Measurements from ENCODE around the gene PTTG1IP. TPM values are rescaled to one million over a fixed set of nuclear protein-coding genes. Genes with fewer than 3 reads are reported as not detected.
"Not testable (repeated sequence)": the region's sequence is repeated elsewhere in the genome, so short reads cannot be mapped to it uniquely, and the experiment has no call there.

Gene PTTG1IP
- total RNA-seq, 1 donor from 2014 or later = 209 TPM

DNA sequence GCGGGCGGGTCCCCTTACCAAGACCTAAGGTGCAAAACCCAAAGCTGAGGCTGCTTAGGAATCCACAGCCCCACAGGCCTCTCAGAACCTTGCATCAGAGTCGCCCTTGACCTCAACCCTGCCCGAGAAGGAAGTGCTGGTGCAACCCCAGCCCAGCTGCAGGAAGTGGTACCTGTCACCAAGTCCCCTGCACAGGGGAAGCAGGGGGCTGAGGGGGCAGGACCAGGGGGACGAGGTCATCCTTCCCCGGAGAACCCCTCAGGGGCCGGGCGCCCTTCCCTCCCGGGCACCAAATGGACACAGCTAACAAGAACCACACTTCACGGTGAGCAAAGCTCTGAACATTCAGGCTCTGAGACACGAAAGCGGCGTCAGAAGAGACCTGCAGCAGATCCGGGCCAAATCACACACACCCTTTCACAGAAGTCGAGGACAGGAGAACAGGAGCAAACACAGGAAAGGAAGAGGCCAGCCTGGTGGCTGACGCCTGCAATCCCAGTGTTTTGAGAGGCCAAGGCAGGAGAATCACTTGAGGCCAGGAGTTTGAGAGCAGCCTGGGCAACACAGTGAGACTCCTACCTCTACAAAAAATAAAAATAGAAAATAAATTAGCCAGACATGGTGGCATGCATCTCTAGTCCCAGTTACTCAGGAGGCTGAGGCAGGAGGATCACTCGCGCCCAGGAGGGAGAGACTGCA lies 40.8 kb upstream of the PTTG1IP start:
- peak; percentile 54 to 66 for ATAC-seq

DNA sequence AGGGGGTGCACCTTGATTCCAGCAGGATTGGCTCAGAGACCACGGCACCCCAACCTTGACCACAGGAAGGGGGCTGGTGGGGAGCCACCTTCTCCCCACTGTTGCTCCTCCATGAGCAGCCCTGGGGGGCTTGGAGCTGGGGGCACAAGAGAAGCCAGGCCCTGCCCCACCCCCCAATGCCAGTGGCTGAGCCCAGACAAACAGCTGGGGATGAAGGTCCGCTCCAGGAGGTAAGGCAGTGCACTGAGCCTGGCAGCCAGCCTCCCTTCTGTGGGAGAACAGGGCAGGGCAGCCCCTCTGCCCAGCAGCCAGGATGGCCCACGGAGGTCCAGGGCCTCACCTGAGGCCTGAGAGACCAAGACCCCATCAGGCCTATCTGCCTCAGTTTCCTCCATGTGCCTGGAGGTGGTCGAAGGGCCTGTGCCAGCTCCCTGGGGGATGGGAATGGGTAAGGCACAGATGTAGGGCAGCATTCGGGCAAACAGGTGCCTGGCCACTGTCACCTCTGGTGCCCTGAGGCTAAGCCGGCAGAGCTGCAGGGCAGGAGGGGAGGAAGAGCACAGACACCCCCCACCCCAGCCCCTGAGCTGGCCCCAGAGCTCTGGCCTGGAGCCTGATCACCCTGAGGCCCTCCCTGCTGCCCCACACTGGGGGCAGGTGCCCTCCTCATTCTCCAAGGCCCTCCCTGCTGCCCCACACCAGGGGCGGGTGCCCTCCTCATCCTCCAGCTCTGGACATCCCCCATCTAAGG lies 40.1 kb upstream of the PTTG1IP start:
- no peaks in the 10 kb centered on the region for H3K36me3 ChIP-seq
- TF ChIP-seq, protein P1, sequence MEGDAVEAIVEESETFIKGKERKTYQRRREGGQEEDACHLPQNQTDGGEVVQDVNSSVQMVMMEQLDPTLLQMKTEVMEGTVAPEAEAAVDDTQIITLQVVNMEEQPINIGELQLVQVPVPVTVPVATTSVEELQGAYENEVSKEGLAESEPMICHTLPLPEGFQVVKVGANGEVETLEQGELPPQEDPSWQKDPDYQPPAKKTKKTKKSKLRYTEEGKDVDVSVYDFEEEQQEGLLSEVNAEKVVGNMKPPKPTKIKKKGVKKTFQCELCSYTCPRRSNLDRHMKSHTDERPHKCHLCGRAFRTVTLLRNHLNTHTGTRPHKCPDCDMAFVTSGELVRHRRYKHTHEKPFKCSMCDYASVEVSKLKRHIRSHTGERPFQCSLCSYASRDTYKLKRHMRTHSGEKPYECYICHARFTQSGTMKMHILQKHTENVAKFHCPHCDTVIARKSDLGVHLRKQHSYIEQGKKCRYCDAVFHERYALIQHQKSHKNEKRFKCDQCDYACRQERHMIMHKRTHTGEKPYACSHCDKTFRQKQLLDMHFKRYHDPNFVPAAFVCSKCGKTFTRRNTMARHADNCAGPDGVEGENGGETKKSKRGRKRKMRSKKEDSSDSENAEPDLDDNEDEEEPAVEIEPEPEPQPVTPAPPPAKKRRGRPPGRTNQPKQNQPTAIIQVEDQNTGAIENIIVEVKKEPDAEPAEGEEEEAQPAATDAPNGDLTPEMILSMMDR (IDR thresholded peaks at IDR 0.05) = no peak
- peaks cover 80% of the 10 kb centered on the region for H3K4me1 ChIP-seq
- H3K27me3 ChIP-seq (ENCODE audit: low read depth) = peaks cover 3% of the 10 kb centered on the region
- H3K9me3 ChIP-seq = no peaks in the 10 kb centered on the region
- peak overlapping the region; percentile 47 for H3K27ac ChIP-seq
- intact Hi-C loops (cut with DNase I) = no loop called here
- peak; percentile 40 for DNase-seq
- no peak for ATAC-seq
- peak overlapping the region; percentile 32 for H3K4me3 ChIP-seq

More for the DNA sequence above, 40.8 kb upstream of the PTTG1IP start:
- no peaks in the 10 kb centered on the region for H3K9me3 ChIP-seq
- H3K4me1 ChIP-seq = peaks cover 75% of the 10 kb centered on the region
- peak overlapping the region; percentile 47 for H3K27ac ChIP-seq
- peaks cover 8% of the 10 kb centered on the region for H3K27me3 ChIP-seq (ENCODE audit: low read depth)
- intact Hi-C loops (cut with DNase I) = no loop called here
- DNase-seq = peak; percentile 78
- TF ChIP-seq, protein P1 (IDR thresholded peaks at IDR 0.05) = no peak
- no peaks in the 10 kb centered on the region for H3K36me3 ChIP-seq
- peak overlapping the region; percentile 32 for H3K4me3 ChIP-seq

DNA sequence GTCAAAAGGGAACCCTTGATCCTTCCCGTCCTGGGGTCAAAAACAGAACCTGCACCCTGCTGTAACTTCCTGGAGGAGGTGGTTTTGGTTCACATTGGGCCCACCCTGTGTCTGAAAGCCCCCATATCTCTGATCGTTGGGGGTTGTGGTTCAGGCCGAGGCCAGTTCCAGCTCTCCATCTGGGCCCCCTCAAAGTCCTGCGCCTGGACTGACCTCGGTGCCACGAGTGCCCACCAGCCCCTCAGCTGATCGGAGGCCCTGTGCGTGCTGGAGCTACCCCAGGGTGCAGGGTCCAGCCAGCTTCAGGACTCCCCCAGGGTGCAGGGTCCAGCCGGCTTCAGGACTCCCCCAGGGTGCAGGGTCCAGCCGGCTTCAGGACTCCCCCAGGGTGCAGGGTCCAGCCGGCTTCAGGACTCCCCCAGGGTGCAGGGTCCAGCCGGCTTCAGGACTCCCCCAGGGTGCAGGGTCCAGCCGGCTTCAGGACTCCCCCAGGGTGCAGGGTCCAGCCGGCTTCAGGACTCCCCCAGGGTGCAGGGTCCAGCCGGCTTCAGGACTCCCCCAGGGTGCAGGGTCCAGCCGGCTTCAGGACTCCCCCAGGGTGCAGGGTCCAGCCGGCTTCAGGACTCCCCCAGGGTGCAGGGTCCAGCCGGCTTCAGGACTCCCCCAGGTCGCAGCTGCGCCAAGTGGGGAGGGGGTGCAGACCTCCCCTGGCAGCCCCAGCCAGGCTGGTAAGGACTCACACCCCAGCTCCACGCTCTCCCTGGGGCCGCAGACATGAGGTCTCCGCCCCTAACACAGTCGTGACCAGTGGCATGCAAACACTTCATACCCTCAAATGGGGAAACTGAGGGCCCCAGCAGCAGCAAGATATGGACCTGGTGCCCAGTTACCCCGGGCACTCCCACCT lies 39.3 kb upstream of the PTTG1IP start:
- H3K36me3 ChIP-seq; ATAC-seq; intact Hi-C loops (cut with DNase I); H3K9me3 ChIP-seq; DNase-seq; H3K27me3 ChIP-seq (ENCODE audit: low read depth): not testable (repeated sequence)
- Histone ChIP-seq H3K27ac (peak overlapping the region; percentile 65), H3K4me3 (peak overlapping the region; percentile 27), H3K4me1 (peaks cover 80% of the 10 kb centered on the region)

DNA sequence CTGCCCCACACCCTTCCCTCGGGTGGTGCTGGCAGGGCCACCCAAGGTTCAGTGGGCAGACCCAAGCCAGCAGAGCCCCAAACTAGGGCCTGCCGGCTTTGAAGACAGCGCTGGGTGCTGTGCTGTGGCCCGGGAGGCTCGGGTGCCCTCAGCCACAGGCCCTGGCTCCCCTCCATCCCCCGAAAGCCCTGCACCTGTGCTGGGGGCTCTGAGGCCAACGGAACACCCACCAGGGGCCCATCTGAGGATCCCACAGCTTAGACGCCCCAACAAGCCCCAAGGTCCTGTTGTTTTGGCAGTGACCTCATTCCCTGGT lies 38.6 kb upstream of the PTTG1IP start:
- H3K9me3 ChIP-seq = no peaks in the 10 kb centered on the region
- ATAC-seq (peak in 1 of 2 donors; percentile 16), DNase-seq (no peak)
- H3K4me1 ChIP-seq = peaks cover 80% of the 10 kb centered on the region
- no peaks in the 10 kb centered on the region for H3K27me3 ChIP-seq (ENCODE audit: low read depth)
- TF ChIP-seq, protein P1 (IDR thresholded peaks at IDR 0.05) = no peak
- H3K4me3 ChIP-seq = peak overlapping the region; percentile 27
- intact Hi-C loops (cut with DNase I) = no loop called here
- peak overlapping the region; percentile 65 for H3K27ac ChIP-seq
- no peaks in the 10 kb centered on the region for H3K36me3 ChIP-seq

DNA sequence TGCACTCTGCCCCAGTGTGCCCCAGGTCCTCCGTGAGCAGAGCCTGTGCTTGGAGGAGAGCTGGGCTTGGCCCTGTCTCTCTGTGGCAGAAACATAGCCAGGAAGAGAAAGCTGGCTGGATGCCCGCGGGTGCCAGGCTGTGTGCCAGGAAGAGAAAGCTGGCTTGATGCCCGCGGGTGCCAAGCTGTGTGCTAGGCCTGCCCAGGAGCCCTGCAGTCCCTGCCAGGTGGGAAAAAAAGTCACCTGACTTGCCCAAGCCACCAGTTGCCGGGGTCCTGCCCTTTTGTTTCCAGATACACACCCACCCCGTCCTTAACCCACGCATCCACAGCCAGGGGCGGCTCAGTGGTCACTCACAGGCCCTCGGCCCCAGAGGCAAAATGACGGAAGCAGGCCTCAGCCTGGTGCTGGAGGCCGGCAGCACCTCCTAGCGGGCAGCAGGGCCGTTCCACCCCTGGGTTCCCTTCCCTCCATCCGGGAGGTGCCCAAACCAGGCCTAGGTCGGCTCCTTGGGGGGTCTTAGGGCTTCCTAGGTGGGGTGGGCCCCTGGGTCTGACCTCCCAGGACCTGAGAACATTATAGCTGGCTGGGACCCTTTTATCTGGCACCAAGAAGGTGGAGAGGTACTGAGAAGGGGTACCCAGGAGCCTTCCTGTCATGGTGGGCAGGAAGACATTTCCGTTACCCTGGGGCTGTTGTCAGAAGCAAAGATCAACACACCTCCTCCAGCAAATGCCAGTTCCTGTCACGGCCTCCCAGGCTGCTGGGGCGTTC lies 38.1 kb upstream of the PTTG1IP start:
- H3K4me3 ChIP-seq = peak overlapping the region; percentile 27
- H3K4me1 ChIP-seq = peaks cover 77% of the 10 kb centered on the region
- peak; percentile 87 for DNase-seq

More for the DNA sequence above, 38.1 kb upstream of the PTTG1IP start:
- peak; percentile 73 to 79 for ATAC-seq
- Histone ChIP-seq H3K27me3 (ENCODE audit: low read depth) (no peaks in the 10 kb centered on the region), H3K27ac (peak overlapping the region; percentile 65), H3K36me3 (peaks cover 4% of the 10 kb centered on the region), H3K9me3 (no peaks in the 10 kb centered on the region)
- intact Hi-C loops (cut with DNase I) = no loop called here
- TF ChIP-seq, protein P1 (IDR thresholded peaks at IDR 0.05) = peak; percentile 67

Measured in lower lobe of right lung (tissue), 2 donors.